Stimulated activated CD4-positive, alpha-beta T cell treated with anti-CD3 and anti-CD28 coated beads, Interleukin-4, amount 100 ng/mL, for 24 hours (primary cell): Measurements from ENCODE around the gene CRYBG2.
"Not testable (repeated sequence)": the region's sequence is repeated elsewhere in the genome, so short reads cannot be mapped to it uniquely, and the experiment has no call there.

Source experiments
- DNase-seq: peaks from one replicate; pipeline ENCODE4 v3.0.0-alpha.2; 2020

CRYBG2 gene, protein sequence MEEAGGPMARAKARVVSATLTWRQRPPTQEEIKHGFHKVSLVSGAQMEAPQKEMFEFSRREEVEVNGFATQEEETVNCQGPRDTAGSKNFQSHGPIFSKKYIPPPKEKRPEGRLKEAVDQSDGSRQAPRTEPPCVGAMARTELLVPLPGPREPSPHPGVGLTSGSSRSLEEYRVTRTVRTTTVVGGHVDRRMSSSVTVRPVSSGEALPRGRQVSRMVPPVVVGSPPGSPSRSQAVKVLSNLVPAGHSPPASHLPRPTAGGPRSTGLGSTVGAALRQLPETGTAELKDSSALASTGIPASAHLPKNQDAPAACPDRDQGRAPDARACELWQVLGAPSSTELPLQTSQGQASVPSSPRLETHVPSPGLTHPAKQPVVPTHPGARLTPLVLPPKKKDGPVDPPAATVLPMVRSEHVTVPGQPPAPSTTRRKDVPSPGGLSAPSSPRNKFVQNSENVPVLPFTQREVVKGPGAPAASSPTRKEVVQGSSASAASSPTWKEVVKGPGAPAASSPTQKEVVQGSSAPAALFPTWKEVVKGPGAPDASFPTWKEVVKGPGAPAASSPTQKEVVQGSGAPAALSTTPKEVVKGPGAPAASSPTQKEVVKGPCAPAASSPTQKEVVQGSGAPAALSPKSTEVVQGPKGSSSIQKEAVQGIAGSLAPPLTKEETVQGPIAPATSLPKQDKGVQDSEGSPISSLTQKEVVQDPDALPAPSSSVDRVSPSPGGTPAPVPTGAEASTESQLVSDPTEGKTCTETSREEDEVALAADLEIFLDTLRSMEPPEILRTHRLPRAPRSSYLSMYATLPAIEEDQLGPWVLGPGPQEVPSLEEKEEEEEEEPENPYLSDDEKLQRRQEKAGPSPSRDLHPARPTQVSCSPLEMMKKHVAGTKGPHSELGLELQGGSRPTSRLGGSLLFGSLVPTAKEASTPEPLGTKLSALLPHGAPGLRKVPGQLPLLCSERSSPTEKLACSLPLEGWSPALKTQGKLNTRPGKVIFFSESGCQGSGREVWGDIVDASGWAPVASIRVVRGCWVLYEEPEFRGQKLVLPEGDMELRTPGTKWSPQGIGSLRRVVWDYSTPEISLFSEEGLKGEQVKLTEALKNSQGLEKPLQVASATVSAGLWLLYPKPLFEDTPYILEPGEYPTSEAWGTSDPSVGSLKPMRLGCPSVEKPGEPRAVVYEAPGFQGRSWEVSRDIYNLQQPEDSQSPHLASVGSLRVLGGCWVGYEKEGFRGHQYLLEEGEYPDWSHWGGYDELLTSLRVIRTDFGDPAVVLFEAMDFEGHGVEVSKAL (N-terminal part only)

DNA sequence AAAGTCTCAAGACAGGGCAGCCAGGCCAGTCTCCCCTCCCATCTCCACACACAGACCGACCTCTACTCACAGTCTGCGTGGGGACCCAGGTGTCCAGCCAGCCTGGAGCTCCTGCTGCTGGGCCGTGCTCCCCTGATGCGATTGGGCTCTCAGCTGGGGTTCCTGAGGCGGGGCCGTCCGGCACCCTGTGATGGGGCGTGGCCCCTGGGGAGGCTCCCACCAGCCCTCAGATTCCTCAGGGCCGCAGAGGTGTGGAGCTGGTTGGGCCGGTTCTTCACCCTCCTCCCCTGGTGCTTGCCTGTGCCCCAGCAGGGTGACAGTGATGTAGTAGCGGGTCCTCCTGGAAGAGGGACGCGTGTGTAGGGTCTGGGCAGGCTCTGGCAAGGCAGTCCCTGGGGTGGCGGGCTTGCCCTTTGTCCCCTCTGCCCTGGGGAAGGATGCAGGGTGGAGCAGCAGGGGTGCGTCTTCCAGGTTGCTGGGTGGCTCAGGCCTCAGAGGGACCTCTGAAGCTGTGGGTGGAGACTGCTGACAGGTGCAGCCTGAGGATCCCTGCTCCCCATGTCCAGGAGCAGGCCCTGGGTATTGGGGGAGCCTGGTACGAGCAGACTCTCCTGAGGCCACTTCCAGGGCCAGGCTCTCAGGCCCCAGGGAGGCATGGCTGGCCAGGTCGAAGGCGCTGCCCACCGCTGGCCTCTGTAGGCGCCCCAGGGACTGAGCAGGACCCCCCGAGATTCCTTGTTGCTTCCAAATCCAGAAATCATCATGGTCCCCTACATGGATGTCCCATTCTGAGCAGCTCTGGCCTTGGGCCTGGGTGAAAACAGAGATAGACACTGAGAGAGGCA lies at the start of gene CRYBG2:
Gene CRYBG2 (minus strand): TSS at position 155 of the 845 bp plus-strand sequence. CDS start 7,473 bp downstream, outside the sequence.
- DNase-seq = no peak

DNA sequence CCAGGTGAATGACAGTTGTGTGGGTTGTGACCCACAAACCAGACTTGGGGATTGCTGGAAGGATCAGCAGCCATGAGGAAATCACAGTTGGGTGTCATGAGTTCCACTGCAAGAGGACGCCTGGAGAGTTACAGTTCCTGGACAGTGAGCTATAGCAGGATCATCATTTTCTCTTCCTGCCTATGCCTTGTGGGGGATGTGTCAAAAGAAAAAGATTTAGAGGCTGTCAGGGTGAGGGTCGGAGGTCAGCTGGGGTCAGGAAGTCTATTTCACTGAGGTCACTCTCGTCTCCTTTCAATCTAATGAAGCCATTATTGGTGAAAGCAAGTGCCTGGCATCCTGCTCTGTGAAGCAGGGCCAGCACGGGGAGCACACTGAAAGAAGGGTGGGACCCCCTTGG lies 49.7 kb upstream of the CRYBG2 start:
- no peak for DNase-seq

GRCh38 chr1:26401891-26402290 lies 48.0 kb upstream of the CRYBG2 start:
- no peak for DNase-seq

- DNase-seq = no peak
These were observed 45.1 kb upstream of the CRYBG2 start for GRCh38 chr1:26399034-26399433.

DNA sequence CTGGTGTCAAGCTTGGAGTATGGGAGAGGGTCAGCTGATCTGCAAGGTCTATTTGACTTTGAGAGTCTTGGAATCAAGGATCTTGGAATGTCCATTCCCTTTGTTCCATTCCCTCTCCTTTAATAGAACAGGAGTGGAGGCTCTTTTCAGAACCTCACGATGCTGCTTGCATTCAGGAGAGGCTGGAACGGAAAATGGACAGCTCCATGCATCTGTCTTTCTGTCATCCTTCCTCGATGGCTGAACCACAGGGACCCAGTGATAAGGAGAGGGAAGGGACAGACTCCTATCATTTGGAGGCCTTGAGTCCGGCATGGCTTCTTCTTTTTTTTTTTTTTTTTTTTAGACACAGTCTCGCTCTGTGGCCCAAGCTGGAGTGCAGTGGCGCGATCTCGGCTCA lies 41.8 kb upstream of the CRYBG2 start:
- DNase-seq = no peak

DNA sequence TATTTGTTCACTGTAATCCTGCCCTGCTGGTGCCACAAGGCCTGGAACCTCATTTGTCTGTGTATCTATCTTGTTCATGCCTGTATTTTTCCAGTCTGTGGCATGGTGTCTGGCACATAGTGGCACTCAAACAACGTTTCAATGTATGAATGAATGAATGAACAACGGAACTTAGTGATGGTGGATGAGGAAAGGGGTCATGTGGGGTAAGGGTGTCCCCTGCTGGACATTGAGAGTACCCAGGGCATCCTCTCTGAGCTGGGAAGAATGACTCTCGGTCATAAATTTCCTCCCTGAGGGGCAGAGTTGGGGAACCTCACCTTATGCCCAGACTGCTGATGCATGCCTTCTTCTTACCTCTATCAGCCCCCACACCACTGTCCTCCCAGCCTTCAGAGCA lies 37.5 kb upstream of the CRYBG2 start:
- DNase-seq = peak; percentile 33

- DNase-seq = no peak
These were observed 35.8 kb upstream of the CRYBG2 start for GRCh38 chr1:26389604-26390247.

DNA sequence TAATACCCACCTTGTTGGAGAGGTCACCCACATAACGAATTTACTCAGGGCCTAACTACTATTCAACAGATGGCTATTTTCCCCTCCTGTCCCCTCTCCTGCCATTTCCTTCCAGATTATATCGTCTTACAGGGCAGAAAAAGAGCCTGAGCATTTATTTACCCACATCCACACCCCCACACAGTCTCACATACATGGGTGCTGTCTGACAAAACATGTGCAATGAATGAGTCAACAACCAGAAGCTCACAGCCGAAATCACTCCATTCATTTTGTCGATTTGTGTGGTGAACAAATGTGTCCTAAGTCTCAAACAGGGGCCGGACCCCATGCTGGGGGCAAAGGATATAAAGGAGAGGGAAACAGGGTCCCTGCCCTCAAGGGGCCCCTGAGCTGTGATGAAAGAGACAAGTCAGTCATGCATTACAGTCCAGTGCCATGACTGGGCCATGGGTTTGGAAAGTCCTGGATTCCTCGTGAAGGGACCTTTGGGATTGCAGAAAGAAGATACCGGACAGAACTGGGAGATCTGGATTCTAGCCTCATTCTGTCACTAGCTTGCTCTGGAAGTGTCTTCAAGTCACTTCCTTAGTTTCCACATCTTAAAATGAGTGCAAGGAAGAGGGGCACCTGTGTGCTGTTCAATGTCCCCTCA lies 35.0 kb upstream of the CRYBG2 start:
- no peak for DNase-seq

DNA sequence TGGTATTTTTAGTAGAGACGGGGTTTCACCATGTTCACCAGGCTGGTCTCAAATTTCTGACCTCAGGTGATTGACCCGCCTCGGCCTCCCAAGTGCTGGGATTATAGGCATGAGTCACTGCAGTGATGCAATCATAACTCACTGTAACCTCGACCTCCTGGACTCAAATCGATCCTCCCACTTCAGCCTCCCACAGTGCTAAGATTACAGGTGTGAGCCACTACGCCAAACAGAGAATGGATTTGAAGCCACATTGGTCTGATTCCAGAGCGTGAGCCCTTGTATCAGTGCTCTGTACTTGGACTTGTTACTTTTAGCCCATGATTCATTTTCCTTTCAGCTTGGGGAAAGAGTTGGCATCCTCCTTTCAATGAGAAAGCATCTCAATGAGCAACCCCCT lies 33.5 kb upstream of the CRYBG2 start:
- no peak for DNase-seq

DNA sequence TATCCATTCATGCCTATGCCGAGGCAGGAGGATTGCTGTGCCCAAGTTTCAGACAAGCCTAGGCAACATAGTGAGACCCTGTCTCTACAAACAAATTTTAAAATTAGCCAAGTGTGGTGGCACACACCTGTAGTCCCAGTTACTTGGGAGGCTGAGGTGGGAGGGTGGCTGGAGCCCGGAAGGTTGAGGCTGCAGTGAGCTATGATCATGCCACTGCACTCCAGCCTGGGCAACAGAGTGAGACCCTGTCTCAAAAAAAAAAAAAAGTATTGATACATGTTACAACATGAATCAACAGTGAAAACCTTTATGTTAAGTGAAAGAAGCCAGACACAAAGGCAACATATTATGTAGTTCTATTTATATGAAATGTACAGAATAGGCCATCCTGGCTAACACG lies 31.1 kb upstream of the CRYBG2 start:
- DNase-seq = not testable (repeated sequence)

DNA sequence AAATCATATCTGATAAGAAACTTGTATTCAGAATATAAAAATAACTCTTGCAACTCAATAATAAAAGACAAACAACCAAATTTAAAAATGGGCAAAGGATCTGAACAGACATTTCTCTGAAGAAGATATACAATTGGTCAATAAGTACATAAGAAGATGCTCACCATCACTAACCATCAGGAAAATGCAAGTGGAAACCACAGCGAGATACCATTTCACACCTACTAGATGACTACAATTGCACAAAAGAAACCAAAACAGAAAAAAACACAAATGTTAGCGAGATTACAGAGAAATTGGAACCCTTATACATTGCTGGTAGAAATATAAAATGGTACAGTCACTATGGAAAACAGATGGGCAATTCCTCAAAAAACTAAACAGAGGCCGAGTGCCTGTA lies 30.1 kb upstream of the CRYBG2 start:
- DNase-seq = no peak

DNA sequence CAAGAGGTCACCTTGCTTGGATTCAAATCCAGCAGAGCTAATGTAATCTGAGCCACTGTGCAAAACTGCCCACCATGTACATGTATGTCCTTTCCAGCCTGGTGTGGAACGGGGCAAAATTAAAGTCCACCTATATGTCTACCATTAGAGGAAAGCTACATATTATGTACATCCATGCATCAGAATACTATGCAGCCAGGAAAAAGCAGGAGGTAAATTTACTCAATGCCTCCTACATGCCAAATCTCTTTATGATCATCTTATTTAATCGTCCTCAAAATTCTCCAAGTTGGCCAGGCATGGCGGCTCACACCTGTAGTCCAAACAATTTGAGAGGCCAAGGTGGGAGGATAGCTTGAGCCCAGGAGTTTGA lies 24.9 kb upstream of the CRYBG2 start:
- DNase-seq = no peak

DNA sequence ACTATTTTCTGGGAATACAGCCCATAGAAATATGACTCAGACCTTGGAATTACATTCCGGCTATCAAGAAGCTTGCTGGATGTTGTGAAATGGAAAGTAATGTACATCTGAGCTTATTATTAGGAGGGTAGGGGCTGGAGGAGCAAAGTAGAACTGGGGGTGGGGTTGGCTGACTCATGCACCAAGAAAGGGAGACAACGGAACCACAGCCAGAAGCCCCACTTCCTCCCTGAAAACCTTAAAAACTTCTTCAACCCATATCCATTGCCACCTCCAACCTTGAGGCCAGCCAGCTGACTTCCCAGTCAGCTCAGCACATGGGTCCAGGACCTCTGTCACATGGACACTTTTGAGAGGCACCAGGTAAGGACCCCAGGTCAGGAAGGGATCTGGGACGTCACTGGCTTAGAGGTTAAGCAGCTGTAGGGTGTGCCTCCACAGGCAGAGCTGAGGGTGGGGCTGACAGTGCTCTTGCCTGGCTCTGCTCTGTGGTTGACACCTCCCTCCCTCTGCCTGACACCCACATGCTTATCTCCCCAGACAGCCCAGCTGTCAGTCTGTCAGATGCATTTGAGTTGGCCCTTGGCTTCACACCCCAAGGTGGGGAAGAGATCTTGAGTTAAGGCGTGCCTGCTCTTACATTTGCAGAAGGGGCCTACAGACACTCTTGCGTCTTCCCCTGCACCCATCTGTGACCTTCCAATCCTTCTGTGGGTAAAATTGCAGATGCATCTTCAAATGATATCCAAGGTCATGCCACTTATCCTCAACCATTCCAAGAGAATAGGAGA lies 24.4 kb upstream of the CRYBG2 start:
- DNase-seq = peak; percentile 74

GRCh38 chr1:26376050-26376449 lies 22.1 kb upstream of the CRYBG2 start:
- no peak for DNase-seq

- no peak for DNase-seq
These were observed 21.2 kb upstream of the CRYBG2 start for GRCh38 chr1:26375081-26375480.

GRCh38 chr1:26374361-26374760 lies 20.4 kb upstream of the CRYBG2 start:
- not testable (repeated sequence) for DNase-seq

- DNase-seq = no peak
These were observed 19.9 kb upstream of the CRYBG2 start for GRCh38 chr1:26373789-26374188.

GRCh38 chr1:26373281-26373680 lies 19.4 kb upstream of the CRYBG2 start:
- DNase-seq = peak; percentile 22

DNA sequence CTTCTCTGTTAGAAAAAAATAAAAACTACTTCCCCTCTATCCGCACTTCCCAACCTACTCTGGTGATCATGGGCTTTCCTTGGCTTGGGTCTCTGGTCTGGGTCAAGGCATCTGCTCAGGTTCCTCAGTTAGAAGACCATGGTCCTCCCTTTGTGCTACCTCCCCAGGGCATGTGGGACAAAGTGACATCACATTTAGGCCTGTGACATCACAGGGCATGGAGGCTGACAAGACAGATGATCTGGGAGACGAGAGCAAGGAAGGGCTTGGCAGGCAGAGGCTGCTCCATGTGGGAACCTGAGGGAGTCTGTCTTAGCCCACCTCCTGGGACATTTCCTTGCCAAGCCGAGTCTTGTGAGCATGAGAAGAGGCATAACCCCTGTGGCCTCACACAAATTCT lies 18.7 kb upstream of the CRYBG2 start, which contains the start of gene ZNF683:
Gene ZNF683 (minus strand): TSS at position 140 of the 400 bp plus-strand sequence. CDS start 4,179 bp downstream, outside the sequence.
- DNase-seq = not testable (repeated sequence)

- DNase-seq = no peak
These were observed 18.1 kb upstream of the CRYBG2 start for GRCh38 chr1:26372039-26372438.
